Measurements from ENCODE around the gene TIGD3. TPM values are rescaled to one million over a fixed set of nuclear protein-coding genes. Genes with fewer than 3 reads are reported as not detected.

The TIGD3 gene
- total and polyA plus RNA-seq, 9 of the 15 experiments (the other 6 are each of a cell fraction or from before 2014, with no cell fraction given): 0.06 to 1.3 (median 0.56) TPM

- TF ChIP-seq TCF7L2 (IDR thresholded peaks at IDR 0.05; ENCODE audit: low read depth, low read length): no peak
- no peak for TF ChIP-seq NCOA6 (IDR thresholded peaks at IDR 0.05)
- no peak for TF ChIP-seq ZMIZ1 (IDR thresholded peaks at IDR 0.05; ENCODE audit: low read depth in 2 of 2, low read length in 2 of 2)
- TF ChIP-seq ZC3H11A (IDR thresholded peaks at IDR 0.05; ENCODE audit: low read depth, low read length): no peak
- no peak for TF ChIP-seq ELF4 (CRISPR knock-in tag; IDR thresholded peaks at IDR 0.05)
- TF ChIP-seq USF1 (CRISPR knock-in tag; IDR thresholded peaks at IDR 0.05): no peak
- no peak for TF ChIP-seq RERE (CRISPR knock-in tag; IDR thresholded peaks at IDR 0.05; ENCODE audit: borderline replicate concordance)
- TF ChIP-seq MTA3 (IDR thresholded peaks at IDR 0.05; ENCODE audit: borderline replicate concordance): peak; percentile 60; the same call in 1 of the 2 replicates
- no peak for TF ChIP-seq BCL6 (CRISPR knock-in tag; IDR thresholded peaks at IDR 0.05)
- TF ChIP-seq HDAC1 (IDR thresholded peaks at IDR 0.05): 0 out of 4 replicates have a peak, but pooled peaks of 1 of the 2 experiments have one; percentile 42
- TF ChIP-seq NONO (IDR thresholded peaks at IDR 0.05; ENCODE audit: low read depth in 2 of 2, low read length in 1 of 2): no peak
- no peak for TF ChIP-seq TGIF2 (CRISPR knock-in tag; IDR thresholded peaks at IDR 0.05)
- no peak for TF ChIP-seq CHD2 (IDR thresholded peaks at IDR 0.05; ENCODE audit: low read depth, low read length)
- TF ChIP-seq CREB3 (tag; conservative IDR thresholded peaks at IDR 0.05; ENCODE audit: low read depth): no peak
- no peak for TF ChIP-seq ETV1 (tag; conservative IDR thresholded peaks at IDR 0.05; ENCODE audit: low read depth)
- TF ChIP-seq, protein P1, sequence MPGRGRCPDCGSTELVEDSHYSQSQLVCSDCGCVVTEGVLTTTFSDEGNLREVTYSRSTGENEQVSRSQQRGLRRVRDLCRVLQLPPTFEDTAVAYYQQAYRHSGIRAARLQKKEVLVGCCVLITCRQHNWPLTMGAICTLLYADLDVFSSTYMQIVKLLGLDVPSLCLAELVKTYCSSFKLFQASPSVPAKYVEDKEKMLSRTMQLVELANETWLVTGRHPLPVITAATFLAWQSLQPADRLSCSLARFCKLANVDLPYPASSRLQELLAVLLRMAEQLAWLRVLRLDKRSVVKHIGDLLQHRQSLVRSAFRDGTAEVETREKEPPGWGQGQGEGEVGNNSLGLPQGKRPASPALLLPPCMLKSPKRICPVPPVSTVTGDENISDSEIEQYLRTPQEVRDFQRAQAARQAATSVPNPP (IDR thresholded peaks at IDR 0.05; ENCODE audit: borderline replicate concordance, insufficient read depth, insufficient read length): no peak
- TF ChIP-seq DPF2 (IDR thresholded peaks at IDR 0.05): peak; percentile 21; the same call in 1 of the 2 replicates
These were observed 24.6 kb upstream of the TIGD3 start (continued) for GRCh38 chr11:65329944-65330403.
